SH-SY5Y (cell line): ENCODE data around the gene EPYC.

Experiments used
- GATA2 ChIP-seq: IDR thresholded peaks from 2 replicates; pipeline ENCODE4 v1.6.1; 2011; ENCODE audit warnings: mild to moderate bottlenecking, low read depth, low read length
- GATA3 ChIP-seq: IDR thresholded peaks from 2 replicates; pipeline ENCODE4 v1.6.1; 2011; ENCODE audit warnings: low read depth, mild to moderate bottlenecking, low read length, moderate library complexity

GRCh38 chr12:90965204-90965603 lies 39.6 kb downstream of the EPYC start:
- TF ChIP-seq GATA2 (no peak), GATA3 (no peak)
